Posterior cingulate gyrus (tissue), 11 donors: ENCODE data around the gene NSFL1C.

Experiments
- DNase-seq, 10 donors: peaks; one replicate each; pipeline versions ENCODE4 v3.0.0 to v3.0.0-alpha.2; 2020 to 2021; ENCODE audit warnings: mixed read lengths in 3 of 10
- intact Hi-C: fragments of 100-400 bp; cut with DNase I; formaldehyde crosslinking; loops from one replicate; pipeline ENCODE4 v1.15.1; 2023

The NSFL1C gene

GRCh38 chr20:1465470-1466210, 1.0 kb downstream of the NSFL1C start:
- intact Hi-C loops: loop anchor here (2.0 to 5.0 kb wide), 2 partner anchors 153 to 348 kb away; partner anchors contain the start of gene PSMF1
- no peak for DNase-seq

- intact Hi-C loops: no loop called here
- no peak for DNase-seq
Measured at GRCh38 chr20:1463971-1464570, 2.6 kb downstream of the NSFL1C start.

- intact Hi-C loops: no loop called here
- no peak for DNase-seq
Measured at GRCh38 chr20:1462834-1463233, 3.8 kb downstream of the NSFL1C start.

- intact Hi-C loops: no loop called here
- no peak for DNase-seq
Measured at GRCh38 chr20:1462001-1462400, 4.6 kb downstream of the NSFL1C start.

GRCh38 chr20:1460275-1460674, 6.4 kb downstream of the NSFL1C start:
- no peak for DNase-seq
- intact Hi-C loops: no loop called here

GRCh38 chr20:1457992-1458391, 8.7 kb downstream of the NSFL1C start:
- intact Hi-C loops: no loop called here
- no peak for DNase-seq

- intact Hi-C loops: no loop called here
- DNase-seq: no peak
Measured at GRCh38 chr20:1456300-1456699, 10.3 kb downstream of the NSFL1C start.

- intact Hi-C loops: no loop called here
- no peak for DNase-seq
Measured at GRCh38 chr20:1450926-1451491, 15.6 kb downstream of the NSFL1C start.

GRCh38 chr20:1449370-1449769, 17.3 kb downstream of the NSFL1C start:
- intact Hi-C loops: no loop called here
- DNase-seq: no peak

- DNase-seq: no peak
- intact Hi-C loops: no loop called here
Measured at GRCh38 chr20:1448081-1448620, 18.5 kb downstream of the NSFL1C start.

GRCh38 chr20:1446536-1446935, 20.1 kb downstream of the NSFL1C start:
- DNase-seq: no peak
- intact Hi-C loops: no loop called here

- intact Hi-C loops: no loop called here
- peak in 3 of 10 donors; percentile 25 to 81 (median 62) for DNase-seq
Measured at GRCh38 chr20:1443085-1443484, 23.6 kb downstream of the NSFL1C start.

GRCh38 chr20:1442304-1442703, 24.3 kb downstream of the NSFL1C start:
- no peak for DNase-seq
- intact Hi-C loops: no loop called here

GRCh38 chr20:1441133-1441532, 25.5 kb downstream of the NSFL1C start:
- no peak for DNase-seq
- intact Hi-C loops: no loop called here

- no peak for DNase-seq
- intact Hi-C loops: no loop called here
Measured at GRCh38 chr20:1440024-1440423, 26.6 kb downstream of the NSFL1C start.

GRCh38 chr20:1438361-1438760, 28.3 kb downstream of the NSFL1C start:
- intact Hi-C loops: no loop called here
- DNase-seq: no peak

GRCh38 chr20:1437235-1437904, 29.3 kb downstream of the NSFL1C start:
- DNase-seq: peak; percentile 61 to 96 (median 79)
- intact Hi-C loops: loop anchor here (1.0 kb wide), 1 partner anchor 124 kb away; no protein-coding TSS in a partner anchor

GRCh38 chr20:1436263-1436662, 30.4 kb downstream of the NSFL1C start:
- intact Hi-C loops: no loop called here
- no peak for DNase-seq

GRCh38 chr20:1435337-1435699, 31.3 kb downstream of the NSFL1C start:
- intact Hi-C loops: no loop called here
- no peak for DNase-seq

GRCh38 chr20:1434571-1435336, 31.9 kb downstream of the NSFL1C start:
- DNase-seq: no peak
- intact Hi-C loops: no loop called here
